CD4-positive, alpha-beta T cell treated with Interferon gamma for 1 hour (primary cell): ENCODE results near the gene ATP6V0D1.

ENCODE experiments used
- DNase-seq: peaks from one replicate; pipeline ENCODE4 v3.0.0-alpha.2; 2020

Gene ATP6V0D1

GRCh38 chr16:67460961-67461360 lies 20.0 kb downstream of the ATP6V0D1 start:
- DNase-seq, result no peak

- no peak for DNase-seq
Measured at GRCh38 chr16:67460168-67460567, 20.8 kb downstream of the ATP6V0D1 start.

- DNase-seq, result no peak
Measured at GRCh38 chr16:67459861-67460150, 21.2 kb downstream of the ATP6V0D1 start.

GRCh38 chr16:67459066-67459860 lies 21.7 kb downstream of the ATP6V0D1 start:
- DNase-seq, result no peak

- DNase-seq, result no peak
Measured at GRCh38 chr16:67458121-67458641, 22.8 kb downstream of the ATP6V0D1 start.

- no peak for DNase-seq
Measured at GRCh38 chr16:67457611-67458010, 23.3 kb downstream of the ATP6V0D1 start.

- DNase-seq, result no peak
Measured at GRCh38 chr16:67456391-67457081, 24.4 kb downstream of the ATP6V0D1 start.

GRCh38 chr16:67454852-67455251 lies 26.1 kb downstream of the ATP6V0D1 start:
- DNase-seq, result no peak

GRCh38 chr16:67454104-67454503 lies 26.9 kb downstream of the ATP6V0D1 start:
- no peak for DNase-seq

- no peak for DNase-seq
Measured at GRCh38 chr16:67451704-67452435, 29.1 kb downstream of the ATP6V0D1 start.

GRCh38 chr16:67451061-67451703 lies 29.8 kb downstream of the ATP6V0D1 start:
- no peak for DNase-seq

- no peak for DNase-seq
Measured at GRCh38 chr16:67449739-67450138, 31.2 kb downstream of the ATP6V0D1 start.

GRCh38 chr16:67449336-67449735 lies 31.6 kb downstream of the ATP6V0D1 start:
- DNase-seq, result no peak

- DNase-seq, result no peak
Measured at GRCh38 chr16:67448580-67448979, 32.4 kb downstream of the ATP6V0D1 start.

- peak; percentile 58 for DNase-seq
Measured at GRCh38 chr16:67447508-67448076, 33.4 kb downstream of the ATP6V0D1 start.

- no peak for DNase-seq
Measured at GRCh38 chr16:67446968-67447507, 33.9 kb downstream of the ATP6V0D1 start.

- DNase-seq, result no peak
Measured at GRCh38 chr16:67445913-67446907, 34.7 kb downstream of the ATP6V0D1 start.

GRCh38 chr16:67445441-67445912 lies 35.5 kb downstream of the ATP6V0D1 start:
- DNase-seq, result no peak

- DNase-seq, result no peak
Measured at GRCh38 chr16:67445126-67445426, 35.9 kb downstream of the ATP6V0D1 start.

- no peak for DNase-seq
Measured at GRCh38 chr16:67444259-67445125, 36.5 kb downstream of the ATP6V0D1 start.
